WTC11 (cell line): Measurements from ENCODE around the gene PGPEP1. TPM values are rescaled to one million over a fixed set of nuclear protein-coding genes. Genes with fewer than 3 reads are reported as not detected.

Experiments used
- ATAC-seq: fragments of 200-7000 bp; cut with Tn5 transposase; 2 replicates; pipeline ENCODE4 v1.10.0; 2021; ENCODE audit warnings: mild to moderate bottlenecking, moderate library complexity
- CTCF ChIA-PET: fragments of 300-600 bp; sonication (Branson Sonifier 250); formaldehyde crosslinking; loops from one replicate; lab custom pipeline; 2021; ENCODE audit warnings: antibody characterized with exemption; lab: Charles Lee
- POLR2A ChIA-PET: fragments of 350-600 bp; sonication (Branson Sonifier 250); formaldehyde crosslinking; loops from one replicate; lab custom pipeline; 2021; ENCODE audit warnings: antibody characterized with exemption; lab: Charles Lee
- DNase-seq: peaks from one replicate; pipeline ENCODE4 v3.0.0; 2021; ENCODE audit warnings: low spot score
- H3K27ac Mint-ChIP-seq: 2 replicates; pipeline ENCODE4 v1.8.0; 2021; ENCODE audit warnings: mixed read lengths
- H3K27me3 Mint-ChIP-seq: 2 replicates; pipeline ENCODE4 v1.8.0; 2021; ENCODE audit warnings: low read depth, mild to moderate bottlenecking, moderate library complexity, mixed read lengths
- H3K36me3 Mint-ChIP-seq: 2 replicates; pipeline ENCODE4 v1.8.0; 2021; ENCODE audit warnings: mixed read lengths
- H3K4me1 Mint-ChIP-seq: 2 replicates; pipeline ENCODE4 v1.8.0; 2022; ENCODE audit warnings: mixed read lengths
- H3K4me3 Mint-ChIP-seq: 2 replicates; pipeline ENCODE4 v1.8.0; 2021; ENCODE audit warnings: mild to moderate bottlenecking, moderate library complexity, mixed read lengths
- H3K9me3 Mint-ChIP-seq: 2 replicates; pipeline ENCODE4 v1.8.0; 2021; ENCODE audit warnings: mixed read lengths
- ELF4 ChIP-seq: sonication (generic); formaldehyde crosslinking; IDR thresholded peaks from 2 replicates; pipeline ENCODE4 v1.8.1; 2022; ENCODE audit warnings: low read depth, mild to moderate bottlenecking, moderate library complexity, missing genetic modification reagents
- FOXJ3 ChIP-seq: sonication (generic); formaldehyde crosslinking; IDR thresholded peaks from 2 replicates; pipeline ENCODE4 v1.9.0; 2021; ENCODE audit warnings: missing genetic modification reagents, mild to moderate bottlenecking, borderline replicate concordance
- GABPB1 ChIP-seq: sonication (generic); formaldehyde crosslinking; IDR thresholded peaks from 2 replicates; pipeline ENCODE4 v1.8.1; 2023; ENCODE audit warnings: mild to moderate bottlenecking, missing genetic modification reagents
- MYBL2 ChIP-seq: sonication (generic); formaldehyde crosslinking; IDR thresholded peaks from 2 replicates; pipeline ENCODE4 v1.8.1; 2023; ENCODE audit warnings: mild to moderate bottlenecking, moderate library complexity, missing genetic modification reagents
- NR2C2 ChIP-seq: sonication (generic); formaldehyde crosslinking; IDR thresholded peaks from 2 replicates; pipeline ENCODE4 v1.8.0; 2022; ENCODE audit warnings: mild to moderate bottlenecking, missing genetic modification reagents
- NR3C1 ChIP-seq: sonication (generic); formaldehyde crosslinking; conservative IDR thresholded peaks from 2 replicates; pipeline ENCODE4 v1.8.1; 2023; ENCODE audit warnings: low read depth, mild to moderate bottlenecking, missing genetic modification reagents
- SOX15 ChIP-seq: fragments of 250-450 bp; sonication (Bioruptor Pico); IDR thresholded peaks from 2 replicates; pipeline ENCODE4 v1.9.0; 2021; ENCODE audit warnings: mild to moderate bottlenecking
- ZNF121 ChIP-seq: sonication (generic); formaldehyde crosslinking; IDR thresholded peaks from 2 replicates; pipeline ENCODE4 v1.8.0; 2023; ENCODE audit warnings: missing genetic modification reagents
- total RNA-seq: library from RNA; stranded (reverse); gene quantifications from 3 replicates; pipeline ENCODE4 v1.2.3, GENCODE V29; 2021
- TF ChIP-seq, protein P1 (sequence below): sonication (generic); formaldehyde crosslinking; IDR thresholded peaks from 2 replicates; pipeline ENCODE4 v1.8.0; 2022; ENCODE audit warnings: missing genetic modification reagents
- TF ChIP-seq, protein P2 (sequence below): sonication (generic); formaldehyde crosslinking; IDR thresholded peaks from 2 replicates; pipeline ENCODE4 v1.8.1; 2022; ENCODE audit warnings: mild to moderate bottlenecking, moderate library complexity, missing genetic modification reagents
- TF ChIP-seq, protein P3 (sequence below): sonication (generic); formaldehyde crosslinking; IDR thresholded peaks from 2 replicates; pipeline ENCODE4 v1.8.1; 2022; ENCODE audit warnings: mild to moderate bottlenecking, missing genetic modification reagents, moderate library complexity, borderline replicate concordance
- TF ChIP-seq, protein P4 (sequence below): sonication (generic); formaldehyde crosslinking; IDR thresholded peaks from 2 replicates; pipeline ENCODE4 v1.8.0; 2023; ENCODE audit warnings: missing genetic modification reagents
- TF ChIP-seq, protein P5 (sequence below): sonication (generic); formaldehyde crosslinking; IDR thresholded peaks from 2 replicates; pipeline ENCODE4 v1.8.0; 2022; ENCODE audit warnings: mild to moderate bottlenecking, missing genetic modification reagents
- TF ChIP-seq, protein P6 (sequence below): sonication (generic); formaldehyde crosslinking; IDR thresholded peaks from 2 replicates; pipeline ENCODE4 v1.8.0; 2023; ENCODE audit warnings: missing genetic modification reagents, mild to moderate bottlenecking, borderline replicate concordance
- TF ChIP-seq, protein P7 (sequence below): fragments of 250-450 bp; sonication (Bioruptor Pico); IDR thresholded peaks from 2 replicates; pipeline ENCODE4 v1.8.0; 2021; ENCODE audit warnings: mild to moderate bottlenecking
- TF ChIP-seq, protein P8 (sequence below): sonication (generic); formaldehyde crosslinking; IDR thresholded peaks from 2 replicates; pipeline ENCODE4 v1.8.0; 2022; ENCODE audit warnings: mild to moderate bottlenecking, missing genetic modification reagents

Gene PGPEP1
- total RNA-seq, 1 experiment from 2014 or later = 68.1 TPM

DNA sequence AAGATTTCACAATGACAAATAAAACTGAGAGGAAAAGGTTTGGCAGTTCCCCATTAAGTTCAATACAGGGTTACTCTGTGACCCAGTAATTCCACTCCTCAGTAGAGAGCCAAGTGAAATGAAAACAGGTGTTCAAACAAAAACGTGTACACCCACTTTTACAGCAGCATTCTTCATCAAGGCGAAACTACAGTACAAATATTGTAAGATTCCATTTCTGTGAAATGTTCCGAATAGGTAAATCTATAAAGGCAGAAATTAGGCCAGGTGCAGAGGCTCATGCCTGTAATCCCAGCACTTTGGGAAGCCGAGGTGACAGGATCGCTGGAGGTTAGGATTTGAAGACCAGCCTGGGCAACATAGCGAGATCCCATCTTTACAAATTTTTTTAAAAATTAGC lies 36.6 kb downstream of the PGPEP1 start:
- DNase-seq = no peak
- H3K27me3 Mint-ChIP-seq = no peaks in the 10 kb centered on the region
- H3K9me3 Mint-ChIP-seq = no peaks in the 10 kb centered on the region
- no peak for ATAC-seq
- ChIA-PET POLR2A (no interaction called here), CTCF (interaction anchor here (1.0 kb wide), 2 partner anchors 11 to 27 kb away, joined by 3 to 6 read pairs; no protein-coding TSS in a partner anchor)
- H3K4me1 Mint-ChIP-seq = peaks cover 25% of the 10 kb centered on the region
- peak; percentile 62; the same call in 1 of the 2 replicates for TF ChIP-seq ZNF121 (CRISPR knock-in tag)
- TF ChIP-seq, protein P1, sequence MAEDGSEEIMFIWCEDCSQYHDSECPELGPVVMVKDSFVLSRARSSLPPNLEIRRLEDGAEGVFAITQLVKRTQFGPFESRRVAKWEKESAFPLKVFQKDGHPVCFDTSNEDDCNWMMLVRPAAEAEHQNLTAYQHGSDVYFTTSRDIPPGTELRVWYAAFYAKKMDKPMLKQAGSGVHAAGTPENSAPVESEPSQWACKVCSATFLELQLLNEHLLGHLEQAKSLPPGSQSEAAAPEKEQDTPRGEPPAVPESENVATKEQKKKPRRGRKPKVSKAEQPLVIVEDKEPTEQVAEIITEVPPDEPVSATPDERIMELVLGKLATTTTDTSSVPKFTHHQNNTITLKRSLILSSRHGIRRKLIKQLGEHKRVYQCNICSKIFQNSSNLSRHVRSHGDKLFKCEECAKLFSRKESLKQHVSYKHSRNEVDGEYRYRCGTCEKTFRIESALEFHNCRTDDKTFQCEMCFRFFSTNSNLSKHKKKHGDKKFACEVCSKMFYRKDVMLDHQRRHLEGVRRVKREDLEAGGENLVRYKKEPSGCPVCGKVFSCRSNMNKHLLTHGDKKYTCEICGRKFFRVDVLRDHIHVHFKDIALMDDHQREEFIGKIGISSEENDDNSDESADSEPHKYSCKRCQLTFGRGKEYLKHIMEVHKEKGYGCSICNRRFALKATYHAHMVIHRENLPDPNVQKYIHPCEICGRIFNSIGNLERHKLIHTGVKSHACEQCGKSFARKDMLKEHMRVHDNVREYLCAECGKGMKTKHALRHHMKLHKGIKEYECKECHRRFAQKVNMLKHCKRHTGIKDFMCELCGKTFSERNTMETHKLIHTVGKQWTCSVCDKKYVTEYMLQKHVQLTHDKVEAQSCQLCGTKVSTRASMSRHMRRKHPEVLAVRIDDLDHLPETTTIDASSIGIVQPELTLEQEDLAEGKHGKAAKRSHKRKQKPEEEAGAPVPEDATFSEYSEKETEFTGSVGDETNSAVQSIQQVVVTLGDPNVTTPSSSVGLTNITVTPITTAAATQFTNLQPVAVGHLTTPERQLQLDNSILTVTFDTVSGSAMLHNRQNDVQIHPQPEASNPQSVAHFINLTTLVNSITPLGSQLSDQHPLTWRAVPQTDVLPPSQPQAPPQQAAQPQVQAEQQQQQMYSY (CRISPR knock-in tag) = no peak
- no peaks in the 10 kb centered on the region for H3K36me3 Mint-ChIP-seq
- no peak overlapping the region for H3K27ac Mint-ChIP-seq
- no peak overlapping the region for H3K4me3 Mint-ChIP-seq

DNA sequence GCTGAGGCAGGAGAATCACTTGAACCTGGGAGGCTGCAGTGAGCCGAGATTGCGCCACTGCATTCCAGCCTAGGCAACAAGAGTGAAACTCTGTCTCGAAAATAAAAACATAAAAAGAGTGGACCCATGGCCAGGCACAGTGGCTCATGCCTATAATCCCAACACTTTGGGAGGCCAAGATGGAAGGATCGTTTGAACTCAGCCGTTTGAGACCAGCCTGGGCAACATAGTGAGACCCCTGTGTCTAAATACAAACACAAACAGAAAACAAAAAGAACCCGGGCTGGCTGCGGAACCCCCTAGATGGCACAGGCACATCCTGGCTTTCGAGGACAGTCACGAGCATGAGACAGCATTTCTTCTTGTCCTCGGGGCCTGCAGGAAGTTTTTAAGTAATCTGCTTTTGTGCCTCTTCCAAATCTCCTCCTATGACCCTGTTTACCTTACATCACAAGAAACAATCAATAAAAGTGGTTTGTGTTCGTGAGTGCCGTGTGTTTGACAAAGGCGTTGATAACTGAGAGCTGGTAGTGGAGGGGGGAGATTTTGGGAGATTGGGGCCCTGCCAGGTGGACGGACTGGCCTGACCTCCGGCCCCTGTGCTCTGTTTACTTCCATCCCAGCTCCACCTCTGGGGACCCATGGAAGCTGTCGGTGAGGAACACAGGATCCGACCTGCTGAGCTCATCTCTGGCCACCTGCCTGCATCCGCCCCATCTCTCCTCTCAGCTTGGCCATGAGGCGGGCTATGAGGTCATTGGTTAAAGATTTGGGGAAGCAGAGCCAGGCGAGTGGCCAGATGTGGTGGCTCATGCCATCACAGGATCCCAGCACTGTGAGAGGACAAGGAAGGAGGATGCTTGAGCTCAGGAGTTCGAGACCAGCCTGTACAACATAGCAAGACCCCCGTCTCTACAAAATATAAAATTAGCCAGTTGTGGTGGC lies 39.7 kb downstream of the PGPEP1 start:
- Mint-ChIP-seq H3K4me1 (peaks cover 20% of the 10 kb centered on the region), H3K4me3 (no peak overlapping the region), H3K9me3 (no peaks in the 10 kb centered on the region), H3K27me3 (no peaks in the 10 kb centered on the region; the same call in 1 of the 2 replicates), H3K27ac (peak overlapping the region; percentile 2; the same call in 1 of the 2 replicates), H3K36me3 (no peaks in the 10 kb centered on the region)
- POLR2A ChIA-PET = interaction anchor here (0.9 to 1.2 kb wide), 2 partner anchors 33 to 52 kb away, joined by 3 to 4 read pairs; no protein-coding TSS in a partner anchor
- peak; percentile 74 for ATAC-seq
- CTCF ChIA-PET = interaction anchor here (0.6 to 1.7 kb wide), 7 partner anchors 8 to 102 kb away, joined by 3 to 16 read pairs (median 4); partner anchors contain the start of gene LSM4
- peak; percentile 27 for DNase-seq
- TF ChIP-seq, protein P2, sequence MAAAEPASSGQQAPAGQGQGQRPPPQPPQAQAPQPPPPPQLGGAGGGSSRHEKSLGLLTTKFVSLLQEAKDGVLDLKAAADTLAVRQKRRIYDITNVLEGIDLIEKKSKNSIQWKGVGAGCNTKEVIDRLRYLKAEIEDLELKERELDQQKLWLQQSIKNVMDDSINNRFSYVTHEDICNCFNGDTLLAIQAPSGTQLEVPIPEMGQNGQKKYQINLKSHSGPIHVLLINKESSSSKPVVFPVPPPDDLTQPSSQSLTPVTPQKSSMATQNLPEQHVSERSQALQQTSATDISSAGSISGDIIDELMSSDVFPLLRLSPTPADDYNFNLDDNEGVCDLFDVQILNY = no peak
- TF ChIP-seq, protein P3, sequence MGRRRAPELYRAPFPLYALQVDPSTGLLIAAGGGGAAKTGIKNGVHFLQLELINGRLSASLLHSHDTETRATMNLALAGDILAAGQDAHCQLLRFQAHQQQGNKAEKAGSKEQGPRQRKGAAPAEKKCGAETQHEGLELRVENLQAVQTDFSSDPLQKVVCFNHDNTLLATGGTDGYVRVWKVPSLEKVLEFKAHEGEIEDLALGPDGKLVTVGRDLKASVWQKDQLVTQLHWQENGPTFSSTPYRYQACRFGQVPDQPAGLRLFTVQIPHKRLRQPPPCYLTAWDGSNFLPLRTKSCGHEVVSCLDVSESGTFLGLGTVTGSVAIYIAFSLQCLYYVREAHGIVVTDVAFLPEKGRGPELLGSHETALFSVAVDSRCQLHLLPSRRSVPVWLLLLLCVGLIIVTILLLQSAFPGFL (CRISPR knock-in tag) = peak; percentile 76; the same call in 1 of the 2 replicates
- TF ChIP-seq MYBL2 = no peak
- TF ChIP-seq, protein P4, sequence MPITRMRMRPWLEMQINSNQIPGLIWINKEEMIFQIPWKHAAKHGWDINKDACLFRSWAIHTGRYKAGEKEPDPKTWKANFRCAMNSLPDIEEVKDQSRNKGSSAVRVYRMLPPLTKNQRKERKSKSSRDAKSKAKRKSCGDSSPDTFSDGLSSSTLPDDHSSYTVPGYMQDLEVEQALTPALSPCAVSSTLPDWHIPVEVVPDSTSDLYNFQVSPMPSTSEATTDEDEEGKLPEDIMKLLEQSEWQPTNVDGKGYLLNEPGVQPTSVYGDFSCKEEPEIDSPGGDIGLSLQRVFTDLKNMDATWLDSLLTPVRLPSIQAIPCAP (CRISPR knock-in tag) = no peak
- TF ChIP-seq, protein P5, sequence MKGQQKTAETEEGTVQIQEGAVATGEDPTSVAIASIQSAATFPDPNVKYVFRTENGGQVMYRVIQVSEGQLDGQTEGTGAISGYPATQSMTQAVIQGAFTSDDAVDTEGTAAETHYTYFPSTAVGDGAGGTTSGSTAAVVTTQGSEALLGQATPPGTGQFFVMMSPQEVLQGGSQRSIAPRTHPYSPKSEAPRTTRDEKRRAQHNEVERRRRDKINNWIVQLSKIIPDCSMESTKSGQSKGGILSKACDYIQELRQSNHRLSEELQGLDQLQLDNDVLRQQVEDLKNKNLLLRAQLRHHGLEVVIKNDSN (CRISPR knock-in tag) = no peak
- TF ChIP-seq, protein P6, sequence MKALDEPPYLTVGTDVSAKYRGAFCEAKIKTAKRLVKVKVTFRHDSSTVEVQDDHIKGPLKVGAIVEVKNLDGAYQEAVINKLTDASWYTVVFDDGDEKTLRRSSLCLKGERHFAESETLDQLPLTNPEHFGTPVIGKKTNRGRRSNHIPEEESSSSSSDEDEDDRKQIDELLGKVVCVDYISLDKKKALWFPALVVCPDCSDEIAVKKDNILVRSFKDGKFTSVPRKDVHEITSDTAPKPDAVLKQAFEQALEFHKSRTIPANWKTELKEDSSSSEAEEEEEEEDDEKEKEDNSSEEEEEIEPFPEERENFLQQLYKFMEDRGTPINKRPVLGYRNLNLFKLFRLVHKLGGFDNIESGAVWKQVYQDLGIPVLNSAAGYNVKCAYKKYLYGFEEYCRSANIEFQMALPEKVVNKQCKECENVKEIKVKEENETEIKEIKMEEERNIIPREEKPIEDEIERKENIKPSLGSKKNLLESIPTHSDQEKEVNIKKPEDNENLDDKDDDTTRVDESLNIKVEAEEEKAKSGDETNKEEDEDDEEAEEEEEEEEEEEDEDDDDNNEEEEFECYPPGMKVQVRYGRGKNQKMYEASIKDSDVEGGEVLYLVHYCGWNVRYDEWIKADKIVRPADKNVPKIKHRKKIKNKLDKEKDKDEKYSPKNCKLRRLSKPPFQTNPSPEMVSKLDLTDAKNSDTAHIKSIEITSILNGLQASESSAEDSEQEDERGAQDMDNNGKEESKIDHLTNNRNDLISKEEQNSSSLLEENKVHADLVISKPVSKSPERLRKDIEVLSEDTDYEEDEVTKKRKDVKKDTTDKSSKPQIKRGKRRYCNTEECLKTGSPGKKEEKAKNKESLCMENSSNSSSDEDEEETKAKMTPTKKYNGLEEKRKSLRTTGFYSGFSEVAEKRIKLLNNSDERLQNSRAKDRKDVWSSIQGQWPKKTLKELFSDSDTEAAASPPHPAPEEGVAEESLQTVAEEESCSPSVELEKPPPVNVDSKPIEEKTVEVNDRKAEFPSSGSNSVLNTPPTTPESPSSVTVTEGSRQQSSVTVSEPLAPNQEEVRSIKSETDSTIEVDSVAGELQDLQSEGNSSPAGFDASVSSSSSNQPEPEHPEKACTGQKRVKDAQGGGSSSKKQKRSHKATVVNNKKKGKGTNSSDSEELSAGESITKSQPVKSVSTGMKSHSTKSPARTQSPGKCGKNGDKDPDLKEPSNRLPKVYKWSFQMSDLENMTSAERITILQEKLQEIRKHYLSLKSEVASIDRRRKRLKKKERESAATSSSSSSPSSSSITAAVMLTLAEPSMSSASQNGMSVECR (CRISPR knock-in tag) = no peak
- TF ChIP-seq, protein P7, sequence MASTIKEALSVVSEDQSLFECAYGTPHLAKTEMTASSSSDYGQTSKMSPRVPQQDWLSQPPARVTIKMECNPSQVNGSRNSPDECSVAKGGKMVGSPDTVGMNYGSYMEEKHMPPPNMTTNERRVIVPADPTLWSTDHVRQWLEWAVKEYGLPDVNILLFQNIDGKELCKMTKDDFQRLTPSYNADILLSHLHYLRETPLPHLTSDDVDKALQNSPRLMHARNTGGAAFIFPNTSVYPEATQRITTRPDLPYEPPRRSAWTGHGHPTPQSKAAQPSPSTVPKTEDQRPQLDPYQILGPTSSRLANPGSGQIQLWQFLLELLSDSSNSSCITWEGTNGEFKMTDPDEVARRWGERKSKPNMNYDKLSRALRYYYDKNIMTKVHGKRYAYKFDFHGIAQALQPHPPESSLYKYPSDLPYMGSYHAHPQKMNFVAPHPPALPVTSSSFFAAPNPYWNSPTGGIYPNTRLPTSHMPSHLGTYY (CRISPR knock-in tag) = no peak
- TF ChIP-seq NR3C1 (CRISPR knock-in tag) = no peak
- TF ChIP-seq NR2C2 (CRISPR knock-in tag) = no peak
- no peak for TF ChIP-seq SOX15 (CRISPR knock-in tag)
- TF ChIP-seq, protein P8, sequence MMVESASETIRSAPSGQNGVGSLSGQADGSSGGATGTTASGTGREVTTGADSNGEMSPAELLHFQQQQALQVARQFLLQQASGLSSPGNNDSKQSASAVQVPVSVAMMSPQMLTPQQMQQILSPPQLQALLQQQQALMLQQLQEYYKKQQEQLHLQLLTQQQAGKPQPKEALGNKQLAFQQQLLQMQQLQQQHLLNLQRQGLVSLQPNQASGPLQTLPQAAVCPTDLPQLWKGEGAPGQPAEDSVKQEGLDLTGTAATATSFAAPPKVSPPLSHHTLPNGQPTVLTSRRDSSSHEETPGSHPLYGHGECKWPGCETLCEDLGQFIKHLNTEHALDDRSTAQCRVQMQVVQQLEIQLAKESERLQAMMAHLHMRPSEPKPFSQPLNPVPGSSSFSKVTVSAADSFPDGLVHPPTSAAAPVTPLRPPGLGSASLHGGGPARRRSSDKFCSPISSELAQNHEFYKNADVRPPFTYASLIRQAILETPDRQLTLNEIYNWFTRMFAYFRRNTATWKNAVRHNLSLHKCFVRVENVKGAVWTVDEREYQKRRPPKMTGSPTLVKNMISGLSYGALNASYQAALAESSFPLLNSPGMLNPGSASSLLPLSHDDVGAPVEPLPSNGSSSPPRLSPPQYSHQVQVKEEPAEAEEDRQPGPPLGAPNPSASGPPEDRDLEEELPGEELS (CRISPR knock-in tag) = no peak
- TF ChIP-seq FOXJ3 (CRISPR knock-in tag) = no peak
- no peak for TF ChIP-seq ELF4 (CRISPR knock-in tag)
- peak; percentile 85 for TF ChIP-seq GABPB1
